H1 (cell line): ENCODE results near the gene STXBP5L. TPM values are rescaled to one million over a fixed set of nuclear protein-coding genes. Genes with fewer than 3 reads are reported as not detected.

Experiments used
- CTCF ChIA-PET: fragments of 300-600 bp; sonication (Branson Sonifier 250); formaldehyde crosslinking; loops from one replicate; lab custom pipeline; 2021; ENCODE audit not compliant: partially characterized antibody; lab: Charles Lee
- POLR2A ChIA-PET: fragments of 300-600 bp; sonication (Branson Sonifier 250); formaldehyde crosslinking; loops from one replicate; lab custom pipeline; 2021; ENCODE audit warnings: inconsistent platforms; ENCODE audit not compliant: partially characterized antibody; lab: Charles Lee
- DNase-seq, 2 experiments: peaks; one replicate each; pipeline versions ENCODE4 v3.0.0 to v3.0.0-alpha.2; 2010 to 2022; ENCODE audit warnings: low spot score in 2 of 2, low read depth in 1 of 2, mixed read lengths in 1 of 2
- FAIRE-seq: peaks from 2 replicates; lab custom pipeline; 2011; peaks lifted over from hg19 to GRCh38; lab: Jason Lieb, UNC
- H2AFZ ChIP-seq: 2 replicates; pipeline ENCODE4 v1.8.1; 2012; ENCODE audit warnings: low read length, inconsistent platforms
- H2AK5ac ChIP-seq: 2 replicates; pipeline ENCODE4 v1.6.1; 2013; ENCODE audit warnings: low read depth, low read length
- H2BK120ac ChIP-seq: replicated peaks from 2 replicates; pipeline ENCODE3; 2013; ENCODE audit warnings: low read depth, low read length, inconsistent platforms
- H2BK12ac ChIP-seq: 2 replicates; pipeline ENCODE4 v1.6.1; 2013; ENCODE audit warnings: low read depth, low read length
- H2BK15ac ChIP-seq: 2 replicates; pipeline ENCODE4 v1.6.1; 2013; ENCODE audit warnings: low read length
- H2BK20ac ChIP-seq: 2 replicates; pipeline ENCODE4 v1.6.1; 2013; ENCODE audit warnings: low read length
- H2BK5ac ChIP-seq: 2 replicates; pipeline ENCODE4 v1.6.1; 2013; ENCODE audit warnings: low read depth, low read length
- H3K14ac ChIP-seq: 2 replicates; pipeline ENCODE4 v1.6.1; 2013; ENCODE audit warnings: inconsistent platforms; ENCODE audit not compliant: insufficient read length
- H3K18ac ChIP-seq: 2 replicates; pipeline ENCODE4 v1.6.1; 2013; ENCODE audit warnings: low read length; ENCODE audit errors: extremely low read depth
- H3K23ac ChIP-seq: 2 replicates; pipeline ENCODE4 v1.6.1; 2013; ENCODE audit warnings: inconsistent platforms; ENCODE audit not compliant: insufficient read length
- H3K23me2 ChIP-seq: 2 replicates; pipeline ENCODE4 v1.6.1; 2013; ENCODE audit warnings: low read depth, low read length
- H3K27ac ChIP-seq: 2 replicates; pipeline ENCODE4 v1.6.1; 2011; ENCODE audit warnings: low read depth, low read length, inconsistent platforms
- H3K27me3 ChIP-seq, 4 experiments: replicated peaks in 1 of 4; 1 replicate in 1 of 4; 2 replicates in 3 of 4; pipeline versions ENCODE4 v1.6.1 to v1.8.1; 2011 to 2013; ENCODE audit warnings: low read length in 3 of 4, mild to moderate bottlenecking in 3 of 4, inconsistent platforms in 2 of 4, mixed read lengths in 2 of 4, moderate library complexity in 1 of 4; ENCODE audit not compliant: control insufficient read depth in 3 of 4, insufficient read depth in 3 of 4; ENCODE audit errors: extremely low read depth in 1 of 4
- H3K36me3 ChIP-seq, 4 experiments: 2 replicates each; pipeline versions ENCODE4 v1.6.1 to v1.8.1; 2011 to 2013; ENCODE audit warnings: mild to moderate bottlenecking in 4 of 4, low read length in 3 of 4, moderate library complexity in 2 of 4, control low read depth in 1 of 4, inconsistent platforms in 1 of 4; ENCODE audit not compliant: insufficient read depth in 4 of 4, control insufficient read depth in 2 of 4
- H3K4ac ChIP-seq: replicated peaks from 2 replicates; pipeline ENCODE3; 2013; ENCODE audit warnings: low read length, low read depth, mixed read lengths, inconsistent platforms; ENCODE audit not compliant: insufficient read length
- H3K4me1 ChIP-seq, 4 experiments: replicated peaks in 1 of 4; 1 replicate in 1 of 4; 2 replicates in 3 of 4; pipeline versions ENCODE4 v1.6.1 to v1.8.1; 2011 to 2013; ENCODE audit warnings: low read length in 3 of 4, inconsistent platforms in 2 of 4, mixed read lengths in 1 of 4; ENCODE audit not compliant: insufficient read depth in 4 of 4, control insufficient read depth in 3 of 4
- H3K4me2 ChIP-seq, 2 experiments: 2 replicates each; pipeline versions ENCODE4 v1.6.1 to v1.8.1; 2011 to 2013; ENCODE audit warnings: low read depth in 2 of 2, low read length in 2 of 2, control low read depth in 1 of 2, inconsistent platforms in 1 of 2, mild to moderate bottlenecking in 1 of 2; ENCODE audit not compliant: insufficient read depth in 1 of 2
- H3K4me3 ChIP-seq, 4 experiments: fragments of 200-600, 300-600 bp in 1 of 4; sonication (generic), shearing (Covaris generic), sonication (Bioruptor Twin) in 1 of 4; 2 replicates each; pipeline versions ENCODE4 v1.5.1 to v1.8.1; 2011 to 2016; ENCODE audit warnings: low read length in 4 of 4, low read depth in 3 of 4, control low read depth in 2 of 4, inconsistent platforms in 2 of 4, mild to moderate bottlenecking in 2 of 4, mixed read lengths in 1 of 4, moderate library complexity in 1 of 4; ENCODE audit not compliant: insufficient read depth in 2 of 4; ENCODE audit errors: extremely low read depth in 1 of 4
- H3K56ac ChIP-seq: replicated peaks from 2 replicates; pipeline ENCODE3; 2013; ENCODE audit warnings: low read depth, mild to moderate bottlenecking, mixed read lengths, low read length, inconsistent platforms; ENCODE audit not compliant: insufficient read length
- H3K79me1 ChIP-seq: 2 replicates; pipeline ENCODE4 v1.6.1; 2013; ENCODE audit warnings: low read depth, low read length, control low read depth
- H3K79me2 ChIP-seq, 2 experiments: 2 replicates each; pipeline versions ENCODE4 v1.6.1 to v1.8.1; 2012 to 2013; ENCODE audit warnings: low read length in 2 of 2, mild to moderate bottlenecking in 2 of 2, inconsistent platforms in 1 of 2; ENCODE audit not compliant: insufficient read depth in 2 of 2, control insufficient read depth in 1 of 2
- H3K9ac ChIP-seq, 4 experiments: replicated peaks in 1 of 4; 1 replicate in 1 of 4; 2 replicates in 3 of 4; pipeline versions ENCODE4 v1.6.1 to v1.8.1; 2011 to 2013; ENCODE audit warnings: low read depth in 3 of 4, low read length in 3 of 4, control low read depth in 2 of 4, mild to moderate bottlenecking in 2 of 4, moderate library complexity in 2 of 4, inconsistent platforms in 1 of 4; ENCODE audit errors: extremely low read depth in 1 of 4
- H3K9me3 ChIP-seq, 2 experiments: 2 replicates each; pipeline versions ENCODE4 v1.6.1 to v1.8.1; 2012 to 2013; ENCODE audit warnings: mild to moderate bottlenecking in 2 of 2, moderate library complexity in 2 of 2, control low read depth in 1 of 2, inconsistent platforms in 1 of 2, low read depth in 1 of 2, low read length in 1 of 2, mixed read lengths in 1 of 2; ENCODE audit not compliant: insufficient read depth in 2 of 2
- H4K20me1 ChIP-seq, 2 experiments: replicated peaks in 1 of 2; 2 replicates each; pipeline versions ENCODE3 to v1.8.1; 2011 to 2013; ENCODE audit warnings: inconsistent platforms in 2 of 2, low read length in 2 of 2, mild to moderate bottlenecking in 1 of 2; ENCODE audit not compliant: insufficient read depth in 2 of 2, control insufficient read depth in 1 of 2
- H4K5ac ChIP-seq: 2 replicates; pipeline ENCODE4 v1.6.1; 2013; ENCODE audit warnings: low read length, low read depth, mixed read lengths, inconsistent platforms; ENCODE audit not compliant: insufficient read length
- H4K8ac ChIP-seq: 2 replicates; pipeline ENCODE4 v1.8.0; 2013; ENCODE audit warnings: mild to moderate bottlenecking, moderate library complexity, low read length, inconsistent platforms; ENCODE audit not compliant: insufficient read depth; ENCODE audit errors: extremely low read depth
- H4K91ac ChIP-seq: replicated peaks from 2 replicates; pipeline ENCODE3; 2013; ENCODE audit warnings: low read length, mixed read lengths, inconsistent platforms; ENCODE audit not compliant: insufficient read length
- ASH2L ChIP-seq: fragments of 200-600, 300-600 bp; sonication (generic); IDR thresholded peaks from one replicate; pipeline ENCODE4 v1.7.1; 2017; ENCODE audit warnings: low read length
- BRCA1 ChIP-seq: IDR thresholded peaks from 2 replicates; pipeline ENCODE4 v1.6.1; 2012; ENCODE audit warnings: low read depth, low read length, improper control_type of control experiment
- CREB1 ChIP-seq: IDR thresholded peaks from 2 replicates; pipeline ENCODE4 v1.6.1; 2012; ENCODE audit warnings: inconsistent platforms
- E2F6 ChIP-seq: IDR thresholded peaks from 2 replicates; pipeline ENCODE4 v1.6.1; 2012; ENCODE audit warnings: inconsistent platforms
- EZH2 ChIP-seq: fragments of 200-600 bp; sonication (generic); IDR thresholded peaks from 2 replicates; pipeline ENCODE4 v1.7.1; 2012; ENCODE audit warnings: low read depth, mild to moderate bottlenecking, moderate library complexity, low read length, inconsistent platforms; ENCODE audit not compliant: severe bottlenecking
- FOSL1 ChIP-seq: IDR thresholded peaks from 2 replicates; pipeline ENCODE4 v1.6.1; 2011; ENCODE audit warnings: mild to moderate bottlenecking, low read depth, low read length, moderate library complexity; ENCODE audit not compliant: insufficient read depth
- GABPA ChIP-seq: IDR thresholded peaks from 2 replicates; pipeline ENCODE4 v1.6.1; 2011; ENCODE audit warnings: mild to moderate bottlenecking, low read length, moderate library complexity, borderline replicate concordance; ENCODE audit not compliant: insufficient read depth
- HDAC6 ChIP-seq: IDR thresholded peaks from one replicate; pipeline ENCODE4 v1.7.1; 2012; ENCODE audit warnings: low read depth, mild to moderate bottlenecking, inconsistent platforms, low read length, moderate library complexity
- KDM4A ChIP-seq: IDR thresholded peaks from one replicate; pipeline ENCODE4 v1.7.1; 2012; ENCODE audit warnings: low read depth, mild to moderate bottlenecking, moderate library complexity, low read length, inconsistent platforms; ENCODE audit not compliant: severe bottlenecking
- PHF8 ChIP-seq: fragments of 200-600 bp; sonication (generic); conservative IDR thresholded peaks from 2 replicates; pipeline ENCODE4 v1.7.1; 2012; ENCODE audit warnings: low read depth, mild to moderate bottlenecking, inconsistent platforms, low read length, moderate library complexity
- RFX5 ChIP-seq: IDR thresholded peaks from 2 replicates; pipeline ENCODE4 v1.6.1; 2011; ENCODE audit warnings: low read depth, low read length, improper control_type of control experiment, borderline replicate concordance
- TCF12 ChIP-seq: IDR thresholded peaks from 2 replicates; pipeline ENCODE4 v1.6.1; 2011; ENCODE audit warnings: low read depth, mild to moderate bottlenecking, low read length
- WGBS, 2 experiments: shearing (Covaris generic) in 1 of 2; methylation state at CpG; one replicate each; pipeline versions ENCODE4 v1.1.6 to v1.1.7; 2013 to 2015; ENCODE audit warnings: low lambda C conversion rate in 2 of 2, mixed read lengths in 2 of 2, inconsistent platforms in 1 of 2, low coverage in 1 of 2, missing lambda C conversion rate in 1 of 2; ENCODE audit not compliant: insufficient replicate concordance in 2 of 2, insufficient coverage in 1 of 2, insufficient read length in 1 of 2; ENCODE audit errors: extremely low coverage in 1 of 2, missing lambda C conversion rate in 1 of 2; 5-methylcytosine and 5-hydroxymethylcytosine counted together
- polyA plus RNA-seq, 7 experiments: library from polyadenylated mRNA; depleted of rRNA in 3 of 7; stranded (reverse) in 5 of 7; unstranded in 2 of 7; fragments of >200 nt in 5 of 7; fragments of 200-250 nt in 2 of 7; gene quantifications; 1 replicate in 5 of 7; 2 replicates in 1 of 7; 4 replicates in 1 of 7; pipeline versions ENCODE4 v1.2.1 to v1.2.3, GENCODE V29; 2011 to 2013; ENCODE audit warnings: missing spikeins in 2 of 7, mixed read lengths in 2 of 7
- total RNA-seq: library from RNA; stranded (reverse); fragmentation: NEBNext Ultra II Directional; extraction: Animal tissue kit (Norgen Biotek cat#: 25700); gene quantifications from 2 replicates; pipeline ENCODE4 v1.2.1, GENCODE V29; 2021

STXBP5L gene
- total and polyA plus RNA-seq, 2 of the 8 experiments (the other 6 are each of a cell fraction or from before 2014, with no cell fraction given), result 2.0 to 6.0 TPM

- H3K27ac ChIP-seq, result no peak overlapping the region
- H4K91ac ChIP-seq, result no peak overlapping the region
- no peak for DNase-seq
- no peak overlapping the region for H3K4me3 ChIP-seq
- no peak overlapping the region for H2AK5ac ChIP-seq
- H4K20me1 ChIP-seq, result no peaks in the 10 kb centered on the region
- WGBS, 2 experiments, result 95% methylated on average over 3 of the region's 4 CpGs; no CpG with 5 or more reads in 1 of the 2 experiments
- no peak for FAIRE-seq
- H3K18ac ChIP-seq, result no peak overlapping the region
- H3K23ac ChIP-seq, result no peak overlapping the region
- H3K23me2 ChIP-seq, result no peaks in the 10 kb centered on the region
- no peaks in the 10 kb centered on the region for H3K79me1 ChIP-seq
- H3K36me3 ChIP-seq, result no peaks in the 10 kb centered on the region; a peak in 1 of 8 replicates
- H2BK5ac ChIP-seq, result no peak overlapping the region
- no peak overlapping the region; the same call in 1 of the 2 replicates for H4K8ac ChIP-seq
- CTCF ChIA-PET, result no interaction called here
- no peaks in the 10 kb centered on the region for H3K79me2 ChIP-seq
- H3K4ac ChIP-seq, result no peak overlapping the region
- no peak overlapping the region for H3K56ac ChIP-seq
- no peak overlapping the region for H3K9ac ChIP-seq
- no peak overlapping the region for H2BK12ac ChIP-seq
- no peak overlapping the region for H2BK120ac ChIP-seq
- H2BK15ac ChIP-seq, result no peak overlapping the region
- 0 out of 4 replicates have a peak, but pooled peaks cover 0 to 4% of the 10 kb centered on the region in 2 experiments for H3K9me3 ChIP-seq
- POLR2A ChIA-PET, result no interaction called here
- H3K4me2 ChIP-seq, result no peak overlapping the region
- no peak overlapping the region for H3K14ac ChIP-seq
- H2BK20ac ChIP-seq, result no peak overlapping the region
- H3K4me1 ChIP-seq, result no peaks in the 10 kb centered on the region
- no peak overlapping the region for H2AFZ ChIP-seq
- H4K5ac ChIP-seq, result no peak overlapping the region
- H3K27me3 ChIP-seq, result no peaks in the 10 kb centered on the region
- TF ChIP-seq RFX5, result no peak
- TF ChIP-seq ASH2L, result no peak
- no peak for TF ChIP-seq FOSL1
- no peak for TF ChIP-seq EZH2
- TF ChIP-seq GABPA, result no peak
- no peak for TF ChIP-seq KDM4A
- no peak for TF ChIP-seq PHF8
- TF ChIP-seq HDAC6, result no peak
- TF ChIP-seq E2F6, result no peak
- TF ChIP-seq TCF12, result no peak
- no peak for TF ChIP-seq BRCA1
- TF ChIP-seq CREB1, result no peak
Measured at GRCh38 chr3:121167374-121168139, 259.6 kb downstream of the STXBP5L start.
